Kidney epithelial cell (primary cell): ENCODE measurements around the gene USP8. TPM values are rescaled to one million over a fixed set of nuclear protein-coding genes. Genes with fewer than 3 reads are reported as not detected.
"Not testable (repeated sequence)": the region's sequence is repeated elsewhere in the genome, so short reads cannot be mapped to it uniquely, and the experiment has no call there.

Experiments
- DNase-seq: peaks from one replicate; pipeline ENCODE4 v3.0.0-alpha.2; 2010; ENCODE audit warnings: low read depth
- H3K27me3 ChIP-seq: 2 replicates; pipeline ENCODE4 v1.6.0; 2011; ENCODE audit warnings: low read length; ENCODE audit not compliant: control insufficient read depth, insufficient read depth
- H3K36me3 ChIP-seq: 2 replicates; pipeline ENCODE4 v1.5.1; 2011; ENCODE audit warnings: low read length; ENCODE audit not compliant: control insufficient read depth, insufficient read depth
- H3K4me3 ChIP-seq: 2 replicates; pipeline ENCODE4 v1.5.1; 2011; ENCODE audit warnings: low read depth, mild to moderate bottlenecking, control low read depth, low read length
- CTCF ChIP-seq: IDR thresholded peaks from 2 replicates; pipeline ENCODE4 v1.5.1; 2011; ENCODE audit warnings: mild to moderate bottlenecking, moderate library complexity, low read length, control low read depth, inconsistent platforms; ENCODE audit not compliant: insufficient read depth, poor library complexity, severe bottlenecking
- total RNA-seq: library from RNA; depleted of rRNA; stranded (reverse); fragments of >200 nt; gene quantifications from 2 replicates; pipeline ENCODE4 v1.2.3, GENCODE V29; 2015

USP8 gene
- total RNA-seq, 1 donor from 2014 or later: 55.1 TPM

DNA sequence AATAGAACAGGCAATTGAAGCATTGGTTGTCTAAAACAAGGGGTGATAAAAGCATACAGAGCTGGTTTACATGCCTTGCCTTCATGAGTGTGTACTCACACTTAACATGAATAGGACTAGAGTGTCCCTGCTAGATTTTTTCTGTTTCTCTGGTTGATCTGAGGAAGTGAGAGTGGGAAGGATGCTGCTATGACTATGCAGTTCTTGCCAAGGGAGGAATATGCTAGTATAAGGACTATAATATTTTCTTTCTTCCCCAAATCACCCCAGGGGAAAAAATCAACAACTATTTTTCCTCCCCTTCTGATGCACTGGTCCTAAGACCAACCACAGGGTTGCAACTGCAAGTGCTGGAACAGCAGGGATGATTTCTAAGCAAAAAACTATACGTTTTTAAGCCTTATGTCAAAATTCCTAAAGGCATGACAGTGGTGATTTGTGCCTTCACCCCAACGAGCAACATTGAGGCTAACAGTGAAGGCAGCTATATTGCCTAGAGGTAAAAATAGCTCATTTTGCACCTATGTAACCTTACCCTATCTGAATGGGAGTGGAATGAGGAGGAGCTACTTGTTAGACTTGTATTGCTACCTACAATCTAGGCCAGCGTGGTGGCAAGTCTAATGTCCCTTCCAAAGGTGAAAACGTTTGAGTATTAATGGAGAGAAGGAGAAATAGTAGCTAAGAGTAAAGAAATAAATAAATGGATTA lies 33.5 kb upstream of the USP8 start:
- Histone ChIP-seq H3K36me3 (no peaks in the 10 kb centered on the region), H3K27me3 (no peaks in the 10 kb centered on the region), H3K4me3 (no peak overlapping the region)
- no peak for DNase-seq
- TF ChIP-seq CTCF: no peak

DNA sequence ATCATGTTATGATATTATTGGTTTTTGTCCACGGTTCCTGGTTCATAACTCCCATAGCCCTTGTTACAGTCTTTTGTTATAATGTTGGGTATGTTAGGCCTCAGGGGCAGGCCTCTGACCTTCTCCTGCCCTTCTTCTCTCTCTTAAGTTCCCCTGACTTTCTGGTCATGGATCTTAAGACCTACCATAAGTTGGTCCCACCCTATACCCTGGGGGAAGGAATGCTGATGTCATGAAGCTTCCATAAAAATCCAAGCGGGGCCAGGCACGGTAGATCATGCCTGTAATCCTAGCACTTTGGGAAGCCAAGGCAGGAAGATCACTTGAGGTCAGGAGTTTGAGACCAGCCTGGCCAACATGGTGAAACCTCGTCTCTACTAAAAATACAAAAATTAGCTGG lies 32.6 kb upstream of the USP8 start:
- not testable (repeated sequence) for H3K4me3 ChIP-seq, DNase-seq, H3K27me3 ChIP-seq, H3K36me3 ChIP-seq

- H3K4me3 ChIP-seq: no peak overlapping the region
Observed at GRCh38 chr15:50411870-50412269, 12.3 kb upstream of the USP8 start.

GRCh38 chr15:50414624-50415023 lies 9.6 kb upstream of the USP8 start:
- TF ChIP-seq CTCF: no peak

More at GRCh38 chr15:50411870-50412269, 12.3 kb upstream of the USP8 start:
- Histone ChIP-seq H3K36me3 (no peaks in the 10 kb centered on the region), H3K27me3 (no peaks in the 10 kb centered on the region)
- no peak for DNase-seq
- TF ChIP-seq CTCF: no peak

GRCh38 chr15:50415752-50416404 lies 8.3 kb upstream of the USP8 start:
- H3K36me3 ChIP-seq: no peaks in the 10 kb centered on the region
- no peak overlapping the region for H3K4me3 ChIP-seq
- no peak for DNase-seq
- no peak for TF ChIP-seq CTCF
- no peaks in the 10 kb centered on the region for H3K27me3 ChIP-seq

More at GRCh38 chr15:50414624-50415023, 9.6 kb upstream of the USP8 start:
- Histone ChIP-seq H3K36me3 (no peaks in the 10 kb centered on the region), H3K27me3 (no peaks in the 10 kb centered on the region), H3K4me3 (no peak overlapping the region)
- DNase-seq: no peak

- Histone ChIP-seq H3K36me3 (no peaks in the 10 kb centered on the region), H3K4me3 (no peak overlapping the region), H3K27me3 (no peaks in the 10 kb centered on the region)
- TF ChIP-seq CTCF: no peak
- DNase-seq: no peak
Observed at GRCh38 chr15:50416890-50417289, 7.3 kb upstream of the USP8 start.
